Measurements from ENCODE around the gene CTSE. TPM values are rescaled to one million over a fixed set of nuclear protein-coding genes. Genes with fewer than 3 reads are reported as not detected.

CTSE gene
- total RNA-seq, 4 donors from 2014 or later, result 2.6 to 14.3 (median 6.7) TPM

- no peaks in the 10 kb centered on the region for H3K4me1 ChIP-seq
- WGBS, 2 donors (ENCODE audit: low coverage in 1 of 2), result 66 to 100% methylated on average over 1 to 4 of the region's 4 CpGs
- no peak overlapping the region for H3K4me3 ChIP-seq
- no peaks in the 10 kb centered on the region for H3K27me3 ChIP-seq
- TF ChIP-seq CTCF (IDR thresholded peaks at IDR 0.05) (no peak), POLR2AphosphoS5 (IDR thresholded peaks at IDR 0.05) (no peak), EP300 (IDR thresholded peaks at IDR 0.05; ENCODE audit: low read depth) (no peak), POLR2A (IDR thresholded peaks at IDR 0.05) (no peak)
- H3K36me3 ChIP-seq, result no peaks in the 10 kb centered on the region
- intact Hi-C loops (cut with DNase I; ENCODE audit: low total_unique reads), result no loop called here
- H3K27ac ChIP-seq, result no peak overlapping the region
- in situ Hi-C loops (cut with MboI; ENCODE audit: low pct_ligation_motif_present in 1 of 4, low pct_unique_long_range_greater_than_20kb in 1 of 4, low sequenced_read_pairs in 3 of 4), result loop anchor here in 1 of 4 donors (25.0 kb wide), 1 partner anchor 185 kb away; the partner anchor contains the start of gene RAB29
- no peak for DNase-seq
- H3K9me3 ChIP-seq, result no peaks in the 10 kb centered on the region
Observed at GRCh38 chr1:205972081-205972480, 51.6 kb downstream of the CTSE start.

GRCh38 chr1:205971082-205971481 lies 52.6 kb downstream of the CTSE start:
- Histone ChIP-seq H3K4me1 (no peaks in the 10 kb centered on the region), H3K9me3 (no peaks in the 10 kb centered on the region), H3K36me3 (no peaks in the 10 kb centered on the region), H3K27ac (no peak overlapping the region), H3K4me3 (no peak overlapping the region), H3K27me3 (no peaks in the 10 kb centered on the region)
- intact Hi-C loops (cut with DNase I; ENCODE audit: low total_unique reads) (no loop called here), in situ Hi-C loops (cut with MboI; ENCODE audit: low pct_ligation_motif_present in 1 of 4, low pct_unique_long_range_greater_than_20kb in 1 of 4, low sequenced_read_pairs in 3 of 4) (loop anchor here in 1 of 4 donors (25.0 kb wide), 1 partner anchor 184 kb away; the partner anchor contains the start of gene RAB29)
- no peak for DNase-seq
- WGBS, 2 donors (ENCODE audit: low coverage in 1 of 2), result 84% methylated on average over 4 of the region's 4 CpGs; no CpG with 5 or more reads in 1 of the 2 donors
- TF ChIP-seq POLR2AphosphoS5 (IDR thresholded peaks at IDR 0.05) (no peak), POLR2A (IDR thresholded peaks at IDR 0.05) (no peak), EP300 (IDR thresholded peaks at IDR 0.05; ENCODE audit: low read depth) (no peak), CTCF (IDR thresholded peaks at IDR 0.05) (no peak)

DNA sequence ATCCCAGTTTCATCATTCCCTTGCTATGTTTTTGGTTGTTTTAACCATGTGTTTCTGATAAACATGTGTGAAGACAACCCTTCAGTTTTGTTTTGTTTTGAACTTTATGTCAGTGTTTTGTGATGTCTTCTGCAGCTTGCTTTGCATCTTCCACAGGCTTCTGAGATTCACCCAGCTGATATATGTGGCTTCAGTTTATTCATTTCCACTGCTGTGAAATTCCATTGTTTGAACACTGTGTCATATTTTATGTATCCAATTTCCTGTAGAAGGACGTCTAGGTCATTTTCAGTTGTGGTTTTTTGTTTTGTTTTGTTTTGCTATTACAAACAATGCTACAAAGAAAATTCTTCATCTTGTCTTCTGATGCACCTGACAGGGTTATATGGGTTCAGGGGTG lies 53.2 kb downstream of the CTSE start:
- 0 to 7% methylated on average over 1 of the region's 1 CpG for WGBS, 2 donors (ENCODE audit: low coverage in 1 of 2)
- Histone ChIP-seq H3K4me3 (no peak overlapping the region), H3K36me3 (no peaks in the 10 kb centered on the region), H3K27ac (no peak overlapping the region), H3K4me1 (no peaks in the 10 kb centered on the region), H3K27me3 (no peaks in the 10 kb centered on the region), H3K9me3 (no peaks in the 10 kb centered on the region)
- intact Hi-C loops (cut with DNase I; ENCODE audit: low total_unique reads), result no loop called here
- no peak for TF ChIP-seq CTCF (IDR thresholded peaks at IDR 0.05)
- no peak for TF ChIP-seq EP300 (IDR thresholded peaks at IDR 0.05; ENCODE audit: low read depth)
- no peak for DNase-seq
- in situ Hi-C loops (cut with MboI; ENCODE audit: low pct_ligation_motif_present in 1 of 4, low pct_unique_long_range_greater_than_20kb in 1 of 4, low sequenced_read_pairs in 3 of 4), result loop anchor here in 1 of 4 donors (25.0 kb wide), 1 partner anchor 183 kb away; the partner anchor contains the start of gene RAB29

DNA sequence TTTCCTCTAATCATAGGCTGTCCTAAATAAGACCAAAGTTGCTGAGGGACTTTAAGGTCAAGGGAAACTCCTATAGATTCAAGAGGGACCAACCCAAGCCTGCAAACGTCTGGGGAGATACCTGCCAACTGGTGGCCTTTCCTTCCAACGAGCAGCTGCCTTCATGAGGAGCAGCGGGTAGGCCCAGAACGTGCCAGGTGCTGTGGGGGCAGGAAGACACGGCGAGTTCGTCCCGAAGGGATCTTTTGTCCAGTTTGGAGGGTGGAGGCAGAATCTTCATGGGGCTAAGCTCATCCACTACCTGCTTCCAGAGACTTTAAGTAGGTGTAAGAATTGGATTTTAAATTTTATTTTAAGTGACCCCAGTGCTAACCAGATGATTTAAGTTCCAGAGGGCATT lies 54.5 kb downstream of the CTSE start:
- no peak for DNase-seq
- in situ Hi-C loops (cut with MboI; ENCODE audit: low pct_ligation_motif_present in 1 of 4, low pct_unique_long_range_greater_than_20kb in 1 of 4, low sequenced_read_pairs in 3 of 4), result loop anchor here in 1 of 4 donors (25.0 kb wide), 1 partner anchor 182 kb away; the partner anchor contains the start of gene RAB29
- TF ChIP-seq EP300 (IDR thresholded peaks at IDR 0.05; ENCODE audit: low read depth) (no peak), CTCF (IDR thresholded peaks at IDR 0.05) (no peak)
- H3K27ac ChIP-seq, result no peak overlapping the region
- H3K9me3 ChIP-seq, result no peaks in the 10 kb centered on the region
- intact Hi-C loops (cut with DNase I; ENCODE audit: low total_unique reads), result no loop called here
- H3K36me3 ChIP-seq, result no peaks in the 10 kb centered on the region
- WGBS, 2 donors (ENCODE audit: low coverage in 1 of 2), result 86 to 94% methylated on average over 7 to 8 of the region's 8 CpGs
- H3K27me3 ChIP-seq, result no peaks in the 10 kb centered on the region
- H3K4me3 ChIP-seq, result no peak overlapping the region
- no peaks in the 10 kb centered on the region for H3K4me1 ChIP-seq
